Neural progenitor cell (in vitro differentiated cells): ENCODE results near the gene UNC13C.

Experiments used
- EZH2 ChIP-seq: fragments of 200-600 bp; sonication (generic); IDR thresholded peaks from 2 replicates; pipeline ENCODE4 v1.6.1; 2017; ENCODE audit warnings: antibody characterized with exemption, mild to moderate bottlenecking, moderate library complexity
- EZH2phosphoT487 ChIP-seq: fragments of 200-600 bp; sonication (generic); IDR thresholded peaks from 2 replicates; pipeline ENCODE4 v1.6.1; 2017; ENCODE audit warnings: antibody characterized with exemption
- TF ChIP-seq, protein P1 (sequence below): fragments of 200-600 bp; sonication (generic); IDR thresholded peaks from 2 replicates; pipeline ENCODE4 v1.5.1; 2017; ENCODE audit warnings: antibody characterized with exemption, mild to moderate bottlenecking

DNA sequence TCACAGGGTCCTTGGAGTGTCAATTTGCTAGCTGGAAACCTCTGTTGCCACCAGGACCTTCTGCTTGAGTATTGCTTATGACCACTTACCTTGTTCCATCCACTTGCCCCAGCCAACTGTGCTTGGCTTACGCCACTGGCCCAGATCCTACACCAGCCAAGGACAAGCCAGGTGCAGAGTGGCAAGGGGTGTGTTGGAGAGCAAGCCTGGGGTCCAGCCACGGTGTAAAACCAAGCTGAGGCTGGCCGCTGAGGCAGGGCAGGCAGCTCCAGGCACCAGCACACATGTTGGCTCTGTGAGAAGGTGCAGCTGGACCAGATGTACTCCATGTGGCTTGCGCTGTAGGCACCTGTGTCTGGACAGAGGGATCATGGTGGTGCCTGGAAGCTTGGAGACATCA lies 248.2 kb downstream of the UNC13C start:
- TF ChIP-seq, protein P1, sequence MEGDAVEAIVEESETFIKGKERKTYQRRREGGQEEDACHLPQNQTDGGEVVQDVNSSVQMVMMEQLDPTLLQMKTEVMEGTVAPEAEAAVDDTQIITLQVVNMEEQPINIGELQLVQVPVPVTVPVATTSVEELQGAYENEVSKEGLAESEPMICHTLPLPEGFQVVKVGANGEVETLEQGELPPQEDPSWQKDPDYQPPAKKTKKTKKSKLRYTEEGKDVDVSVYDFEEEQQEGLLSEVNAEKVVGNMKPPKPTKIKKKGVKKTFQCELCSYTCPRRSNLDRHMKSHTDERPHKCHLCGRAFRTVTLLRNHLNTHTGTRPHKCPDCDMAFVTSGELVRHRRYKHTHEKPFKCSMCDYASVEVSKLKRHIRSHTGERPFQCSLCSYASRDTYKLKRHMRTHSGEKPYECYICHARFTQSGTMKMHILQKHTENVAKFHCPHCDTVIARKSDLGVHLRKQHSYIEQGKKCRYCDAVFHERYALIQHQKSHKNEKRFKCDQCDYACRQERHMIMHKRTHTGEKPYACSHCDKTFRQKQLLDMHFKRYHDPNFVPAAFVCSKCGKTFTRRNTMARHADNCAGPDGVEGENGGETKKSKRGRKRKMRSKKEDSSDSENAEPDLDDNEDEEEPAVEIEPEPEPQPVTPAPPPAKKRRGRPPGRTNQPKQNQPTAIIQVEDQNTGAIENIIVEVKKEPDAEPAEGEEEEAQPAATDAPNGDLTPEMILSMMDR, result no peak
- no peak for TF ChIP-seq EZH2phosphoT487
- TF ChIP-seq EZH2, result no peak
